ENCODE results near the gene ASTN1. TPM values are rescaled to one million over a fixed set of nuclear protein-coding genes. Genes with fewer than 3 reads are reported as not detected.

The ASTN1 gene
- total and polyA plus RNA-seq, 2 experiments from 2014 or later: 9.3 to 34.2 TPM

GRCh38 chr1:177043597-177043996 is 120.9 kb downstream of the ASTN1 start:
- DNase-seq (ENCODE audit: low read depth in 1 of 2, low spot score in 1 of 2): no peak
- Histone ChIP-seq H3K4me3 (no peak overlapping the region), H3K27me3 (no peaks in the 10 kb centered on the region), H3K27ac (no peak overlapping the region), H3K9me3 (ENCODE audit: low read depth) (no peaks in the 10 kb centered on the region), H3K4me1 (ENCODE audit: low read depth) (peaks cover 4% of the 10 kb centered on the region), H3K36me3 (no peaks in the 10 kb centered on the region)
- TF ChIP-seq, protein P1, sequence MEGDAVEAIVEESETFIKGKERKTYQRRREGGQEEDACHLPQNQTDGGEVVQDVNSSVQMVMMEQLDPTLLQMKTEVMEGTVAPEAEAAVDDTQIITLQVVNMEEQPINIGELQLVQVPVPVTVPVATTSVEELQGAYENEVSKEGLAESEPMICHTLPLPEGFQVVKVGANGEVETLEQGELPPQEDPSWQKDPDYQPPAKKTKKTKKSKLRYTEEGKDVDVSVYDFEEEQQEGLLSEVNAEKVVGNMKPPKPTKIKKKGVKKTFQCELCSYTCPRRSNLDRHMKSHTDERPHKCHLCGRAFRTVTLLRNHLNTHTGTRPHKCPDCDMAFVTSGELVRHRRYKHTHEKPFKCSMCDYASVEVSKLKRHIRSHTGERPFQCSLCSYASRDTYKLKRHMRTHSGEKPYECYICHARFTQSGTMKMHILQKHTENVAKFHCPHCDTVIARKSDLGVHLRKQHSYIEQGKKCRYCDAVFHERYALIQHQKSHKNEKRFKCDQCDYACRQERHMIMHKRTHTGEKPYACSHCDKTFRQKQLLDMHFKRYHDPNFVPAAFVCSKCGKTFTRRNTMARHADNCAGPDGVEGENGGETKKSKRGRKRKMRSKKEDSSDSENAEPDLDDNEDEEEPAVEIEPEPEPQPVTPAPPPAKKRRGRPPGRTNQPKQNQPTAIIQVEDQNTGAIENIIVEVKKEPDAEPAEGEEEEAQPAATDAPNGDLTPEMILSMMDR (IDR thresholded peaks at IDR 0.05; ENCODE audit: low read depth, low read length): no peak

DNA sequence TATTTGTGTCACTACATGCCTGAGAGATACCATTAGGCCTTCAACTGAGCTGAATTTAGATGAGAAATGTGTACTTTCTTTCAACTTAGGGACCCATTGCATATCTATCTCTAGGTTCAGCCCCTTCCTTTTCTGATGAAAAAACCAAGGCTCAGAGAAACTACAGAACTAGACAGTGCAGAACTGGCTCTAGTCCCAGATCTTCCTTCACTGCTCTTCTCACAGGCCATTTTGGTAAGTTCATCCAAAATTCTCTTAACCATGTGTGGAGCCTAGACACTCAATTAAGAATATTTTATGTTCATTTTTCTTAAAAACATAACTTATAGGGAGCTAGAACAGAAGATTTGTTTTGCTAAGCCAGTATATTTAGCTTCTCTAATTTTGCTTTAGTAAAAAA is 128.9 kb downstream of the ASTN1 start:
- DNase-seq (ENCODE audit: low read depth in 1 of 2, low spot score in 1 of 2): no peak
- Histone ChIP-seq H3K9me3 (ENCODE audit: low read depth) (no peaks in the 10 kb centered on the region), H3K27me3 (no peaks in the 10 kb centered on the region), H3K4me1 (ENCODE audit: low read depth) (peaks cover 25% of the 10 kb centered on the region), H3K36me3 (no peaks in the 10 kb centered on the region), H3K27ac (no peak overlapping the region), H3K4me3 (no peak overlapping the region)
- TF ChIP-seq, protein P1 (IDR thresholded peaks at IDR 0.05; ENCODE audit: low read depth, low read length): no peak

GRCh38 chr1:177033628-177034027 is 130.9 kb downstream of the ASTN1 start:
- H3K9me3 ChIP-seq (ENCODE audit: low read depth): no peaks in the 10 kb centered on the region
- no peak overlapping the region for H3K4me3 ChIP-seq
- peaks cover 28% of the 10 kb centered on the region for H3K4me1 ChIP-seq (ENCODE audit: low read depth)
- peak in 1 of 2 donors; percentile 15 for DNase-seq (ENCODE audit: low read depth in 1 of 2, low spot score in 1 of 2)
- H3K27me3 ChIP-seq: no peaks in the 10 kb centered on the region
- no peaks in the 10 kb centered on the region for H3K36me3 ChIP-seq
- H3K27ac ChIP-seq: no peak overlapping the region
- TF ChIP-seq, protein P1 (IDR thresholded peaks at IDR 0.05; ENCODE audit: low read depth, low read length): no peak

- DNase-seq (ENCODE audit: low read depth in 1 of 2, low spot score in 1 of 2): no peak
- H3K4me1 ChIP-seq (ENCODE audit: low read depth): peaks cover 28% of the 10 kb centered on the region
- TF ChIP-seq, protein P1 (IDR thresholded peaks at IDR 0.05; ENCODE audit: low read depth, low read length): no peak
- H3K9me3 ChIP-seq (ENCODE audit: low read depth): no peaks in the 10 kb centered on the region
- H3K4me3 ChIP-seq: no peak overlapping the region
- no peaks in the 10 kb centered on the region for H3K27me3 ChIP-seq
- no peak overlapping the region for H3K27ac ChIP-seq
- no peaks in the 10 kb centered on the region for H3K36me3 ChIP-seq
Observed at GRCh38 chr1:177032434-177032833, 132.1 kb downstream of the ASTN1 start.

DNA sequence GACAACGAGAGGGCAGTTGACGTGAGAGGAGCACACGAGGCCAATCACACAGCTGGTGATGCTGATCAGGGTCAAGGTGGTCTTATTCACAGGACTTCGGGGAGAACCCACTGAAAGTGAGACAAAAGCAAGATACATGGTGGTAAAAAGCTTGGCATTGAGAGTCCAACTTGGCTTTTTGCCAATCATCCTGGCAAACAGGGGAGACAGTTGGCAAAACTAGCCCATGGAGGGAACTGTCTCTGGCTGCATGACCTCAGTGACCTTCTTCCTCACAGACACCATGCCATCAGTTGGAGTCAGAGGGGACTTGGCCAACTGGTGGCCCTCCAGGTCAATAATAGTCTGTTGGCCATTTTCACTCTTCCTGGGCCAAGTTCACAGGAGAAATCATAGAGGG is 139.9 kb downstream of the ASTN1 start:
- H3K36me3 ChIP-seq: no peaks in the 10 kb centered on the region
- no peaks in the 10 kb centered on the region for H3K4me1 ChIP-seq (ENCODE audit: low read depth)
- no peak overlapping the region for H3K4me3 ChIP-seq
- H3K27me3 ChIP-seq: no peaks in the 10 kb centered on the region
- no peaks in the 10 kb centered on the region for H3K9me3 ChIP-seq (ENCODE audit: low read depth)
- TF ChIP-seq, protein P1 (IDR thresholded peaks at IDR 0.05; ENCODE audit: low read depth, low read length): no peak
- H3K27ac ChIP-seq: no peak overlapping the region
- no peak for DNase-seq (ENCODE audit: low read depth in 1 of 2, low spot score in 1 of 2)

DNA sequence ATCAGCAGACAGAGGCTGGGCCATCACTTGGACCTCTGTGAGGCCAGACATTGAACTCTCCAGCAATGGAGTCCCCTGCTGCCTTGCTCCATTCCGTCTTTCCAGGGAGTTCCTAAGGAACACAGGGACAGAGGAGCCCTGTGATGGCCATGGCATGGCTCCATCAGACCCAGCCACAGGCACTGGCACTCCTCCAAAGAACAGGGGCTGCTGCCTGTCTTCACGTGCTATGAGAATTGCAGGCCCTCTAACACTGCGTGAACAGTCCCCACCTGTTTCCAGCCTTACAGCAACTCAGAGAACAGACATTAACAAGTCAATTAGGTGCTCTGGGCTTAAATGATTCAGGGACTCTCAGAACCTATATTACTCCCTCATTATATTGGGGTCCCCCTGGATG is 140.8 kb downstream of the ASTN1 start:
- no peak for DNase-seq (ENCODE audit: low read depth in 1 of 2, low spot score in 1 of 2)
- no peak overlapping the region for H3K27ac ChIP-seq
- no peaks in the 10 kb centered on the region for H3K36me3 ChIP-seq
- H3K4me3 ChIP-seq: no peak overlapping the region
- TF ChIP-seq, protein P1 (IDR thresholded peaks at IDR 0.05; ENCODE audit: low read depth, low read length): no peak
- no peaks in the 10 kb centered on the region for H3K4me1 ChIP-seq (ENCODE audit: low read depth)
- H3K9me3 ChIP-seq (ENCODE audit: low read depth): no peaks in the 10 kb centered on the region
- H3K27me3 ChIP-seq: no peaks in the 10 kb centered on the region

Data from cardiac muscle cell (in vitro differentiated cells and primary cell).